ENCODE results near the gene LCOR.

The LCOR gene

DNA sequence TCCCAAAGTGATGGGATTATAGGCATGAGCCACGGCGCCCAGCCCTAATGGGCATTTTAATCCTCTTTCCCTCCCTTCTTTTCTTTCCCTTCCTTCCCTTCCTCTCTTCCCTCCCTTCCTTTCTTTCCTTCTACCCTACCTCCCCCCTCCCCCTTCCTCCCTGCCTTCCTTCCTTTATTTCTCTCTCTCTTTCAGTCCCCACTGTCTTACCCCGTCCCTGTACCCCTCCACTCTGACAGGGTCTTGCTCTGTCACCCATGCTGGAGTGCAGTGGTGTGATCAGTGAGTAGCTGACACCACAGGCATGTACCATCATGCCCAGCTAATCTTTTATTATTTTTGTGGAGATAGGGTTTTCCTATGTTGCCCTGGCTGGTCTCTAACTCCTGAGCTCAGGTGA lies 24.2 kb downstream of the LCOR start:
- no peak for TF ChIP-seq GATA2 (IDR thresholded peaks at IDR 0.05; ENCODE audit: low read depth, low read length)

DNA sequence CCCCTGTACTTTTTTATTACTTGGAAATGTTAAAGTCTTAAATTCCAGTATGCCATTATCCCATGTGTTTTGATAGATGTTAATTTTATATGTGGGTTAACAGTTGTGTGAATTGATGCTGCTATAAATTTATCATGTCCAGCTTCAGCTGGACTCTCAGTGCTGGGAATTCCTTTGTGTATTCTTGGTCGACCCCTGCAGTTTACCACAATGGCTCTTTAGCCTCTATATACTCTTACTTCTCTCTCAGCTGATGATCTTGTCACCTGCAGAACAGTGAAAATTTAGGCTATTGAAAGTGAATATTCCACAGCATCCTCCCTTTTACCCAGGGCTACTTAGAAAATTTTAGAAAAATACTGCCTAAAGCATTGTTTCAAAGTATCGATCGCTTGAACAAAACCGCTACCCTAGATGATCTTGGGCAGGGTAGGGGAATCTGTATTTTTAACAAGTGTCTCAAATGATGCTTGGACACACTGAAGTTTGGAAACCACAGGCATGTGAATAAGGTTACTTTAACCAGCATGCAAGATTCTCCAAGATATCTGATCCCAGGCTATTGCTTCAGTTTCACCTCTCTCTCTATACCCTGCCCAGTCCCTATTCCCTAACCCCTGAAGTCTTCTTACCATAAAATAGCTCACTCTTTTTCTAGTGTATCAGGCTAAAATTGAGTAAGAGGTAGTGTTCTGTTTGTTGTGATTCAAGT lies 25.4 kb downstream of the LCOR start:
- TF ChIP-seq GATA2 (IDR thresholded peaks at IDR 0.05; ENCODE audit: low read depth, low read length) (no peak), GATA3 (IDR thresholded peaks at IDR 0.05; ENCODE audit: low read depth, low read length) (no peak)

DNA sequence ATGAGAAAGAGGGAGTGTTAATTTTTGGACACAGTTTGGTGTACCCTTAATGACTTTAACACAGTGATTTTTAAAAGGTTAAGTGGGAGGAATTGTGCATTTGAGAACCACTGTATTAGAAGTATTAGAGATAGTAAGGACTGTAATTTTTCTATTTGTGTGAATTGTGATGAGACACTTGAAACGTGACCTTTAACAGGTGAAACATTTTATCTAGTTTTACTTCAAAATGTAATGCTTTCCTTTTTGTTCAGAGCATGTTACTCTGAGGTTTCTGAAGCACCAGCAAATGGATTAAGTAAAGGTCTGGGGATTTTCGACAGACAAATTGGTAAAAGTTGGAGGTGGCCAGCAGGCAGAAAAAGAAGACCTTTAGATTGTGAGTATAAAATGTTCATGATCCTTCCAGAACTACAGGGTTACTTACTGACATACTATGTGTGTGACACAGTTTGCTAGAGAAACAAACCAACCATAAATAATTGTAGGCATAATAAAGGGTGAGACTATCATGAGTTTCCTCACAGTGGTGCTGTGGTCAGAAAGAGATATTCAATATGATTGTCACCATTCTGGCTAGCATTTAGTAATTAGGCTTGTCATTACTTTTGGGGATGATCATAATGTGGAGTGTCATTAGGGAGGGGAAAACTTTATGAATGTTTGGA lies 26.1 kb downstream of the LCOR start:
- TF ChIP-seq GATA3 (IDR thresholded peaks at IDR 0.05; ENCODE audit: low read depth, low read length) (no peak), GATA2 (IDR thresholded peaks at IDR 0.05; ENCODE audit: low read depth, low read length) (no peak)

DNA sequence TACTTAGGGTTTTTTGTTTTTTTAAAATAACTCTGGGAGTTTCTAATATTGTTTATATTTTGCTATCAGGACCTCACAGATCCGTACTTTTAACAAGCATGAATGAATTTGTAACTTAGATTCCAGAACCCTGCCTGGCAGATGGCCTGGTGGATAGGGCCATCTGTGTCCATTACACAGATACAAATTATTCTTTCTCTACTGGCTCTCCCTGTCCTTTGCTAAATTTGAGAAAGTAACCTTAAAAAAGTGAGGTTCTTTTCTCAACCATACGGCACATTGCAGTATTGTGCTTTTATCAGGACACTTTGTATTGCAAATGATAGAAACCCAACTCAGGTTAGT lies 26.6 kb downstream of the LCOR start:
- TF ChIP-seq GATA2 (IDR thresholded peaks at IDR 0.05; ENCODE audit: low read depth, low read length) (peak; percentile 65; the same call in 1 of the 2 replicates), GATA3 (IDR thresholded peaks at IDR 0.05; ENCODE audit: low read depth, low read length) (peak; percentile 66)

DNA sequence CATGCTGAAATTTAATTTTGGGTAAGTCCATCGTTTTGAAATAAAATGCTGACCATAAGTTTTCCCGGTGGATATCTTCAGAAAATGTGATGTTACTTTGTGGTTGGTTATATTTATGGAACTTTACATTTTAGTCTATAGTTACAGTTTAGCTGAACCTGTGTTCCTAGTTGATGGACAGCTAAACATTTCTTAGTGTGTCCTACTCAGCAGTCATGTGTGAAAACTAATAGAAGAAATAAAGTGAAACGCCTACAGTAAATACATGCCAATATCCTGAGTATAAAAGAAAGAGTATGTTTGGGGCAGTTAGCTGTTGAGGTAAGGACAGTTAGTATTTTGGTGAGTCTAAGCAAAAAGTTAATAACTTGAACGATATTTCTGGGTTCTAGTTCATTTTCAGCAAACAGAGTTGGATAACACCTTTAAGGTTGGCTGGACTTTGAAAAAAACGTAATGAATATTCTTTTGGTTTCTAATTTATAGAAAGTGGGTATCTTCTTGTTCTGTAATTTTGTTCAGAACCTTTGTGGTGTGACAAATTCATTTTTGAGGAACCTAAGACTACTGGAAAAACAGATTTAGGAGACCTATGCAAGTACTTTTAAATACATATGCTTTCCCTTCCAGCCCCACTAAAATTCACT lies 28.7 kb downstream of the LCOR start:
- TF ChIP-seq GATA3 (IDR thresholded peaks at IDR 0.05; ENCODE audit: low read depth, low read length) (no peak), GATA2 (IDR thresholded peaks at IDR 0.05; ENCODE audit: low read depth, low read length) (no peak)

DNA sequence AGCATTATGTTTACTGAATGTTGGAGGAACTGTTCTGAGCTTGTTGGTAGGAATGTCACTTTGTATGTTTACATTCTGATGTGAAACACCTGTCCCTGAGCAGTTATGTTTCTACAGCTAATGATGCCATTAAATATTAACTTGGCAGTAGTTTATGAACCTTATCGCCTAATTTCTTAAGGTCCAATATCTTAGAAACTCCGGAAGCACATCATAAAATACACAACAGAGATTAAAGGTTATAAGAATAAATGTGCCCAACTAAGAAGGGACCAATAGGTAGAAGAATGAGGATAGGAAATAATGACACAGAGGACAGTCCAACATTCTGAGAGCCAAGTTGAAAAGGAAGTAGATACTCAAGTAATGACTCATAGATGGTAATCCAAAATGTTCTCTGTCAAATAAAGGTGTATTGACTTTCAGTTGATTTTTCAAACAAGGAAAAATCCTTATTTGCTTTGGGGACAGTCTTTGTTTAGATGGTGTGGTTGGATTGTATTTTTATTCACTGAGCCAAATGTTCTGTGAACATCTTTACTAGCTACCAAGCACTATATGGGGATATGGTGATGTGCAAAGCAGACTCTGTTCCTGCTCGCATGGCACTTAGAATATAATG lies 31.9 kb downstream of the LCOR start:
- no peak for TF ChIP-seq GATA2 (IDR thresholded peaks at IDR 0.05; ENCODE audit: low read depth, low read length)
- no peak for TF ChIP-seq GATA3 (IDR thresholded peaks at IDR 0.05; ENCODE audit: low read depth, low read length)

DNA sequence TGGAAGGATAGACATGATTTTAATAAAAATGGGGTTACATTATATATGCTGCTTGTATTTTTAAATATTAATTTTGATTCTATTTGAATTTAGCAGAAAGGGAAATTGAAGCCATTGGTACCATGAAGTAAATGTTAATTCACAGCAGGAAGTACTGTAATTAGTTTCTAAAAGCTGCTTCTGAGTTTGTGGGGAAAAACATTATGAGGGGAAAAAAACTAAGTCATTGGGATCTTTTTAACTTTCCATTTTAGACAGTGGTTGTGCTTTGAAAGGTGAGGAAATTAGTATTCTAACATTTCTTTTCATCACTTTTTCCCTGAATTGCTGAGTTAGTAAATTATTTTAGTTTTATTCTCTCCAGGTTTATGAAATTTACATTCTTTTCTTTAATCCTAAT lies 41.0 kb downstream of the LCOR start:
- TF ChIP-seq GATA3 (IDR thresholded peaks at IDR 0.05; ENCODE audit: low read depth, low read length) (no peak), GATA2 (IDR thresholded peaks at IDR 0.05; ENCODE audit: low read depth, low read length) (no peak)

DNA sequence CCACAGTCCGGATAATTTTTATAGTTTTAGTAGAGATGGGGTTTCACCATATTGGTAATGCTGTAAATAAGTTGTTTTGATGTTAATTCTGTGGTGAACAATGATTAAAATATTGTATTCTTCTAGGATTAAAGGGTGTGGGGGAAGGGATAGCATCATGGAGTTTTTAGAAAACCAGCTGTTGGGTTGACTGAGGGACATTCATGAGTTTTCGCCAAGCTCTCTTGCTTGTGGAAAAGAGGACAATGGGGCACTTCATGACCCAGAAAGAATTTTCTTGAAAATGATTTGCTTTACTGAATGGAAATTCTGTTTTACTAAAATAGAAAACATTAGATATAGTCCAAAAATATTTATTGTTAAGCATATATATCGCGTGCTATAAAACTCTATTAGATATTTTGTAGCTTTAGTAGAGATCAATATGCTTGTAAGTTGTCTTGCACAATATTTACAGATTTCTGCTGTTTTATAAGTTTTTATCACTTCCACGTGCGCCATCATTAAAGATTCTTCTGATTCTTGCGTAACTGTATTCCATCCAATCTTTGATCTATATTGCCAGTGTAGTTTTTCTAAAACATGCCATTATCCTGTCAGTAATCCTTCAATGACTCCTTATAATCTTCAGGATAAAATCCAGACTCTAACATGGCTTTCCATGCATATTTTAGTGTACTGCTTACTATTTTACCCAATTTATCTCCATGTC lies 41.8 kb downstream of the LCOR start:
- TF ChIP-seq GATA2 (IDR thresholded peaks at IDR 0.05; ENCODE audit: low read depth, low read length) (no peak), GATA3 (IDR thresholded peaks at IDR 0.05; ENCODE audit: low read depth, low read length) (no peak)

DNA sequence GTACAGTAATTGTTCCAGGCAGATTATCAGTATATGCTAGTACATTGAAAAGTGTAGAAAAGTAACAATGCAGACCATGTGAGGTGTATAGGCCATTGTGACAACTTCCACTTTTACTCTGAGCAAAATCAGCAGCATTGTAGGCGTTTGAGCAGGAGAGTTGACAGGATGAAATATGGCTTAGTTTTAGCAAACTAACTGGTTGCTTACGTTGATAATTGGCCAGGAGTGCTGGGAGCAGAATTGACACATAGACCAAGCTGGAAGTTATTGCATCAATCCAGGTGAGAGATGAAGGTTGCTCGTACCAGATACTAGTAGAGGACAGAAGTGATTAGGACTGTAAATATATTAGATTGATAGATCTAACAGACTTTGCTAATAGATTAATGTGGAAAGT lies 46.0 kb downstream of the LCOR start:
- no peak for TF ChIP-seq GATA3 (IDR thresholded peaks at IDR 0.05; ENCODE audit: low read depth, low read length)
- TF ChIP-seq GATA2 (IDR thresholded peaks at IDR 0.05; ENCODE audit: low read depth, low read length) = no peak

DNA sequence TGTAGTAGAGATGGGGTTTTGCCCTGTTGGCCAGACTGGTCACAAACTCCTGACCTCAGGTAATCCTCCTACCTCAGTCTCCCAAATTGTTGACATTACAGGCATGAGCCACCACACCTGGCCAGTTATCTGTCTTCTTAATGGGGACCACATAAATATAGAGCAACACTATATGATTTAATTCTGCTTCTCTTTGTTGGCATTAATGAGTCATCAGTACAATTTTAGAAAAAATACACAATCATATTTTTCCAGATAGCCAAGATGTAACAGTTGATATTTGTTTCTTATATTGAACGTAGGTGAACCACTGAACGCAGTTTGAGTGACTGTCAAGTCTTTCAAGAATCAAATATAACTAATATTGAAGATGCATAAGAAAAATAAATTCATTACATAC lies 48.5 kb downstream of the LCOR start:
- TF ChIP-seq GATA2 (IDR thresholded peaks at IDR 0.05; ENCODE audit: low read depth, low read length) (no peak), GATA3 (IDR thresholded peaks at IDR 0.05; ENCODE audit: low read depth, low read length) (no peak)

DNA sequence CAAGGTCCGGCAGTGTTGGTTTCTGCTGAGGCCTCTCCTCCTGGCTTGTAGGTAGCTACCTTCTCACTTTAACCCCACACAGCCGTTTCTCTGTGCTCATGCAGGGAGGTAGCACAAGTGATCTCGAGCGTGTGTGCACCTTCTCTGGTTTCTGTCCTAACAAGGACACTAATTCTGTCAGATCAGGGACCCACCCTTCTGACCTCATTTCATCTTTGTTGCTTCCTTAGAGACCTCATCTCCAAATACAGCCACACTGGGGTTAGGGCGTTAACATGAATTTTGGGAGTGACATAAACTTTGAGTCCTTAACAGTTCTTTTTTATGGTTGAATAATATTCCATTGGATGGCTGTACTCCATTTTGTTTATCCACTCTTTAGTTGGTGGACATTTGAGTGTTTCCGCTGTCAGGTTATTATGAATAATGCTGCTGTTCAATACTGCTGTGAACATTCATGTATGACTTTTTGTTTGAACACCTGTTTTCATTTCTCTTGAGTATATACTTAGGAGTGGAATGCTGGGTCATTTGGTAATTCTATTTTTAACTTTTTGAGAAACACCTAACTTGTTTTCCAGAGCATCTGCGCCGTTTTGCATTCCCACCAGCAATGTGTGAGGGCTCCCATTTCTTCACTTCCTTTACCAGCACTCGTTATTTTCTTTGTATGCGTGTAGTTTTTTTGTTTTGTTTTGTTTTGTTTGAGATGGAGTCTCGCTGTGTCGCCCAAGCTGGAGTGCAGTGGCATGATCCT lies 57.5 kb downstream of the LCOR start:
- TF ChIP-seq GATA2 (IDR thresholded peaks at IDR 0.05; ENCODE audit: low read depth, low read length) = no peak
- no peak for TF ChIP-seq GATA3 (IDR thresholded peaks at IDR 0.05; ENCODE audit: low read depth, low read length)

DNA sequence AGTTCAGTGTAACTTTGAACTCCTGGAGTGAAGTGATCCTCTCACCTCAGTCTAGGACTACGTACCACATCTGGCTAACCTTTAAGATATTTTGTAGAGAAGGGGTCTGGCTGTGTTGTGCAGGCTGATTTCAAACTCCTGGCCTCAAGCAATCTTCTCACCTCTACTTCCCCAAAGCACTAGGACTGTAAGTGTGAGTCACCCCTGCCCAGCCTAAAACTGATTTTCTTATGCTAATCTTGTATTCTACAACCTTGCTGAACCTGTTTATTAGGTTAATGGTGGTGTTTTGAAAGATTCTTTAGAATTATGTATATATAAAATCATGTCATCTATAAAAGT lies 58.0 kb downstream of the LCOR start:
- TF ChIP-seq GATA3 (IDR thresholded peaks at IDR 0.05; ENCODE audit: low read depth, low read length) (no peak), GATA2 (IDR thresholded peaks at IDR 0.05; ENCODE audit: low read depth, low read length) (no peak)

DNA sequence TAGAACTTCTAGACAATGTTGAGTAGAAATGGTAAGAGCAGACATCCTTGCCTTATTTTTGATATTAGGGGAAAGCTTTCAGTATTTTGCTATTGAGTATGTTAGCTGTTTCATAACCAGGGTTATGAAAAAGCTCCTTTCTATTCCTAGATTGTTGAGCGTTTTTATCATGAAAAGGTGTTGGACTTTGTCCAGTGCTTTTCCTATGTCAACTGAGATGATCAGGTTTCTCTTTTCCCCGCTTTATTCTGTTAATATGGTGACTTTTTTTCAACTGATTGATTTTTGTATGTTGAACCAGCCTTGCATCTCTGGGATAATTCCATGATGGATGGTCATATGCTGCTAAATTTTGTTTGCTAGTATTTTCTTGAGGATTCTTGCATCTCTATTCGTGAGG lies 58.5 kb downstream of the LCOR start:
- no peak for TF ChIP-seq GATA2 (IDR thresholded peaks at IDR 0.05; ENCODE audit: low read depth, low read length)
- TF ChIP-seq GATA3 (IDR thresholded peaks at IDR 0.05; ENCODE audit: low read depth, low read length) = no peak

DNA sequence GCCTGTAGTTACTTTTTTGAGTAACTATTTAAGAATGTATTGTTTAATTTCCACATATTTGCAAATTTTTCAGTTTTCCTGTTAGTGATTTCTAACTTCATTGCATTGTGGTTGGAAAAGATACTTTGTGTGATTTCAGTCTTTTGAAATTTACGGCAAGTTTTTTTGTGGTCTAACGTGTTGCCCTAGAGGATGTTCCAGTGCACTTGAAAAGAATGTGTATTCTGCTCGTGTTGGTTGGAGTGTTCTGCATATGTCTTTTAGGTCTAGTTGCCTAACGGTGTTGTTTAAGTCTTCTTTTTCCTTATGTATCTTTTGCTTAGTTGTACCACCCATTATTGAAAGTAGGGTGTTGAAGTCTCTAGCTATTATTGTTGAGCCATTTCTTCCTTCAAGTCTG lies 59.7 kb downstream of the LCOR start:
- TF ChIP-seq GATA3 (IDR thresholded peaks at IDR 0.05; ENCODE audit: low read depth, low read length) (no peak), GATA2 (IDR thresholded peaks at IDR 0.05; ENCODE audit: low read depth, low read length) (no peak)

Measured in SH-SY5Y (cell line).